ENCODE data around the gene IFT43. TPM values are rescaled to one million over a fixed set of nuclear protein-coding genes. Genes with fewer than 3 reads are reported as not detected.

IFT43 gene
- total RNA-seq, 1 experiment from 2014 or later: 17.5 TPM

- TF ChIP-seq ZBTB21 (CRISPR knock-in tag; IDR thresholded peaks at IDR 0.05; ENCODE audit: borderline replicate concordance) (no peak), CREM (CRISPR knock-in tag; IDR thresholded peaks at IDR 0.05) (no peak), ZNF416 (CRISPR knock-in tag; IDR thresholded peaks at IDR 0.05) (no peak), ZMAT4 (CRISPR knock-in tag; IDR thresholded peaks at IDR 0.05) (no peak), MXD4 (CRISPR knock-in tag; IDR thresholded peaks at IDR 0.05; ENCODE audit: borderline replicate concordance) (no peak), CTCF (IDR thresholded peaks at IDR 0.05) (no peak), TP53 (CRISPR knock-in tag; IDR thresholded peaks at IDR 0.05) (no peak), ZNF281 (CRISPR knock-in tag; IDR thresholded peaks at IDR 0.05) (no peak)
Measured at GRCh38 chr14:76040704-76041103, 55.1 kb downstream of the IFT43 start (continued).

GRCh38 chr14:76045773-76046172 is 60.2 kb downstream of the IFT43 start:
- DNase-seq (ENCODE audit: low spot score): no peak
- H3K27me3 Mint-ChIP-seq (ENCODE audit: low read depth): no peaks in the 10 kb centered on the region

More at GRCh38 chr14:76045773-76046172, 60.2 kb downstream of the IFT43 start:
- no peak for ATAC-seq
- Mint-ChIP-seq H3K4me1 (peaks cover 12% of the 10 kb centered on the region), H3K27ac (no peak overlapping the region), H3K36me3 (no peaks in the 10 kb centered on the region), H3K4me3 (no peak overlapping the region), H3K9me3 (no peaks in the 10 kb centered on the region)
- POLR2A ChIA-PET: no interaction called here
- TF ChIP-seq CREB1 (CRISPR knock-in tag; IDR thresholded peaks at IDR 0.05) (no peak), CDX4 (CRISPR knock-in tag; IDR thresholded peaks at IDR 0.05; ENCODE audit: borderline replicate concordance) (no peak), PREB (CRISPR knock-in tag; IDR thresholded peaks at IDR 0.05; ENCODE audit: borderline replicate concordance) (no peak), AFF4 (CRISPR knock-in tag; IDR thresholded peaks at IDR 0.05; ENCODE audit: borderline replicate concordance) (no peak), SOX15 (CRISPR knock-in tag; IDR thresholded peaks at IDR 0.05) (no peak), NR1H2 (CRISPR knock-in tag; IDR thresholded peaks at IDR 0.05) (no peak), MYBL2 (CRISPR knock-in tag; IDR thresholded peaks at IDR 0.05) (no peak), GTF2I (CRISPR knock-in tag; conservative IDR thresholded peaks at IDR 0.05) (no peak), NR2C2 (CRISPR knock-in tag; IDR thresholded peaks at IDR 0.05) (no peak), SMAD3 (CRISPR knock-in tag; IDR thresholded peaks at IDR 0.05; ENCODE audit: borderline replicate concordance) (no peak), NFYB (CRISPR knock-in tag; conservative IDR thresholded peaks at IDR 0.05; ENCODE audit: low read depth) (no peak), IRF2 (CRISPR knock-in tag; IDR thresholded peaks at IDR 0.05; ENCODE audit: borderline replicate concordance, low read depth) (no peak)
- CTCF ChIA-PET: interaction anchor here (1.4 to 2.2 kb wide), 2 partner anchors 139 to 341 kb away, joined by 3 to 5 read pairs; no protein-coding TSS in a partner anchor
